Upper lobe of left lung (tissue), 4 donors: Measurements from ENCODE around the gene VENTX.

Experiments used
- CTCF ChIP-seq, 6 experiments: fragments of 450-650 bp in 4 of 6; fragments of 200-600 bp in 2 of 6; sonication (generic) in 2 of 6; IDR thresholded peaks; one replicate each; pipeline ENCODE4 v1.5.1; 2016 to 2019; ENCODE audit warnings: antibody characterized with exemption in 6 of 6
- EP300 ChIP-seq, 4 donors: sonication (generic); formaldehyde crosslinking; IDR thresholded peaks; one replicate each; pipeline ENCODE4 v1.5.1; 2017; ENCODE audit warnings: antibody characterized with exemption in 4 of 4, control low read depth in 2 of 4
- POLR2A ChIP-seq, 4 donors: fragments of 450-650 bp; IDR thresholded peaks; one replicate each; pipeline ENCODE4 v1.5.1; 2016 to 2017; ENCODE audit warnings: antibody characterized with exemption in 4 of 4, mild to moderate bottlenecking in 2 of 4

DNA sequence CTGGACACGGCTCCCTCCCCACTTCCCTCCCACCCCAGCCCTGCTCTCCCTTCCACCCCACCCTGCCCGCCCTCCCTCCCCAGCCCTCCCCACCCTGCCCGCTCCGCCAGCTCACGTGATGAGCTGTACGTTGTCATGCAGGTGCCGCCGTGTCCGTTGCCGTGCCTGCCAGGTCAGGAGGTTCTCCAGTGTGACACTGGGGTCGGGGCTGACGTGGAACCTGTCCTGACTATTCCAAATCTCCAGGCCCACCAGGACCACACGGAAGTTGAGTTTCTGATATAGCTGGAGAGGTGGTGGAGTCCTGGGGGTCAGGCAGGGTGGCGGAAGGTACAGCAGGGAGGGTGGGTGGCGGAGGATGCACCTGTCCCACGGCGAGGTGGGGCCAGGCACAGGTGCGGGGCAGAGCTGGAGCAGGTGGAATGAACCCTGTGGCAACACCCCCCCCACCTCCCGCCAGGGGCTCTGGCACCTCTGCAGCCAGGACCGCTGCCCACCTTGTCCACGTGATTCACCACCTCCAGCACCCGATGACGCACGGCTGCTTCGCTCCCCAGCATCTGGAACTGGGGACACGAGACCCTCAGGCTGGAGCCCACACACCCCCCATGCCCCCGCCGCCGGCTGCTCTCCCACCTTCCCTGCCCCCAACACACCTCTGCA is 34.8 kb downstream of the VENTX start:
- TF ChIP-seq CTCF (IDR thresholded peaks at IDR 0.05) (no peak), POLR2A (IDR thresholded peaks at IDR 0.05) (no peak), EP300 (IDR thresholded peaks at IDR 0.05) (no peak)
